ENCODE measurements around the gene BOD1L1.

DNA sequence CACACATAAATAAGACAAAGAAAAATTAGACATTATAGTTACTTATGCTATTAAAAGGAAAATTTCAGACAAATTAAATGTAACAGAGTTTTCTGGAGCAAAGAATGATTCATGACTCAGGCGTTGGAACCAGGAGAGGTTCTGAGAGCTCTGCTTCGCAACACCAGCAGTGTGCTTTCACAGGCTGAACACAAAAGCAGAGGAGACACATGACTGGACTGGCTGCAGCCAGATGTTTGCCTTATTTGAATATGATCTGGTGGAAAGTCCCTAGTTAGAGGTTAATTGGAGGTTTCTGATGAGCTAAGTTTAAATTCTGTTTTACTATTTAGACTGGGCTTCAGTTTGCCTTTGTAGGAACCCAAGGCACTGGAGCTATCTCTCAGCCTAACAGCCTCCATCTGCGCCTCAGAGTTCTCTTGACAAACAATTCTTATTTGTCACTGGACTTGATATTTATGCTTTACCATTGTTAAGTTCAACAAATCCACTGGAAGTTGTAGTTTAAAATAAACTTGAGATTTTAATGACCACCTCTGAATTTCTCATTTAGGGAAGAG, 16.2 kb downstream of the BOD1L1 start:
- TF ChIP-seq, protein P1, sequence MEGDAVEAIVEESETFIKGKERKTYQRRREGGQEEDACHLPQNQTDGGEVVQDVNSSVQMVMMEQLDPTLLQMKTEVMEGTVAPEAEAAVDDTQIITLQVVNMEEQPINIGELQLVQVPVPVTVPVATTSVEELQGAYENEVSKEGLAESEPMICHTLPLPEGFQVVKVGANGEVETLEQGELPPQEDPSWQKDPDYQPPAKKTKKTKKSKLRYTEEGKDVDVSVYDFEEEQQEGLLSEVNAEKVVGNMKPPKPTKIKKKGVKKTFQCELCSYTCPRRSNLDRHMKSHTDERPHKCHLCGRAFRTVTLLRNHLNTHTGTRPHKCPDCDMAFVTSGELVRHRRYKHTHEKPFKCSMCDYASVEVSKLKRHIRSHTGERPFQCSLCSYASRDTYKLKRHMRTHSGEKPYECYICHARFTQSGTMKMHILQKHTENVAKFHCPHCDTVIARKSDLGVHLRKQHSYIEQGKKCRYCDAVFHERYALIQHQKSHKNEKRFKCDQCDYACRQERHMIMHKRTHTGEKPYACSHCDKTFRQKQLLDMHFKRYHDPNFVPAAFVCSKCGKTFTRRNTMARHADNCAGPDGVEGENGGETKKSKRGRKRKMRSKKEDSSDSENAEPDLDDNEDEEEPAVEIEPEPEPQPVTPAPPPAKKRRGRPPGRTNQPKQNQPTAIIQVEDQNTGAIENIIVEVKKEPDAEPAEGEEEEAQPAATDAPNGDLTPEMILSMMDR (IDR thresholded peaks at IDR 0.05), result no peak
- TF ChIP-seq POLR2A (IDR thresholded peaks at IDR 0.05), result no peak

All from Peyer's patch (tissue), 4 donors.